ENCODE data around the gene RNF152.

RNF152 gene

GRCh38 chr18:61764381-61764780 lies 128.4 kb downstream of the RNF152 start:
- TF ChIP-seq ZNF565 (CRISPR knock-in tag; conservative IDR thresholded peaks at IDR 0.05; ENCODE audit: low read depth) (no peak), CSDC2 (CRISPR knock-in tag; IDR thresholded peaks at IDR 0.05) (no peak), CSRNP3 (CRISPR knock-in tag; IDR thresholded peaks at IDR 0.05) (no peak), POU6F1 (CRISPR knock-in tag; IDR thresholded peaks at IDR 0.05; ENCODE audit: borderline replicate concordance, low read depth) (no peak), CREB5 (CRISPR knock-in tag; IDR thresholded peaks at IDR 0.05; ENCODE audit: low read depth) (no peak), PPARA (CRISPR knock-in tag; IDR thresholded peaks at IDR 0.05; ENCODE audit: borderline replicate concordance) (no peak), TCF4 (CRISPR knock-in tag; IDR thresholded peaks at IDR 0.05; ENCODE audit: borderline replicate concordance) (no peak)
- no peak for ATAC-seq

- no peak for ATAC-seq
- TF ChIP-seq POU6F1 (CRISPR knock-in tag; IDR thresholded peaks at IDR 0.05; ENCODE audit: borderline replicate concordance, low read depth) (no peak), RARB (CRISPR knock-in tag; IDR thresholded peaks at IDR 0.05) (no peak), ESRRG (CRISPR knock-in tag; IDR thresholded peaks at IDR 0.05) (no peak), GLIS3 (CRISPR knock-in tag; IDR thresholded peaks at IDR 0.05) (no peak), CSDC2 (CRISPR knock-in tag; IDR thresholded peaks at IDR 0.05) (no peak), TSHZ2 (CRISPR knock-in tag; IDR thresholded peaks at IDR 0.05) (no peak), ZFP3 (CRISPR knock-in tag; IDR thresholded peaks at IDR 0.05) (no peak), ZC3H10 (CRISPR knock-in tag; IDR thresholded peaks at IDR 0.05) (no peak), ARNTL (CRISPR knock-in tag; IDR thresholded peaks at IDR 0.05; ENCODE audit: borderline replicate concordance, low read depth) (no peak), ZNF70 (CRISPR knock-in tag; IDR thresholded peaks at IDR 0.05) (no peak)
Measured at GRCh38 chr18:61761875-61762274, 130.9 kb downstream of the RNF152 start.
